GM11168 (cell line): ENCODE results near the gene GKN1.

Experiments used
- in situ Hi-C: fragments of 300-500 bp; cut with MboI; formaldehyde crosslinking; loops from one replicate; pipeline ENCODE4 v1.12.0; 2022; ENCODE audit warnings: low sequenced_read_pairs; ENCODE audit not compliant: unreplicated experiment

The GKN1 gene

GRCh38 chr2:69001879-69002278 lies 27.4 kb downstream of the GKN1 start:
- in situ Hi-C loops: no loop called here

GRCh38 chr2:69003731-69004130 lies 29.3 kb downstream of the GKN1 start:
- in situ Hi-C loops: no loop called here

GRCh38 chr2:69007169-69007568 lies 32.7 kb downstream of the GKN1 start:
- in situ Hi-C loops: no loop called here

- in situ Hi-C loops: no loop called here
These were observed 33.2 kb downstream of the GKN1 start for GRCh38 chr2:69007603-69008002.

GRCh38 chr2:69010437-69011194 lies 36.2 kb downstream of the GKN1 start:
- in situ Hi-C loops: no loop called here

- in situ Hi-C loops: no loop called here
These were observed 37.2 kb downstream of the GKN1 start for GRCh38 chr2:69011611-69012157.

- in situ Hi-C loops: no loop called here
These were observed 38.1 kb downstream of the GKN1 start for GRCh38 chr2:69012310-69013141.

- in situ Hi-C loops: no loop called here
These were observed 38.9 kb downstream of the GKN1 start, which contains the start of gene ANTXR1 for GRCh38 chr2:69013142-69013839. ANTXR1 (plus strand) TSS chr2:69013179; CDS start chr2:69013500, 321 bp downstream.

GRCh38 chr2:69013840-69014821 lies 39.7 kb downstream of the GKN1 start:
- in situ Hi-C loops: no loop called here

- in situ Hi-C loops: no loop called here
These were observed 42.6 kb downstream of the GKN1 start for GRCh38 chr2:69017080-69017479.

GRCh38 chr2:69017835-69018234 lies 43.4 kb downstream of the GKN1 start:
- in situ Hi-C loops: no loop called here

- in situ Hi-C loops: no loop called here
These were observed 44.3 kb downstream of the GKN1 start for GRCh38 chr2:69018678-69019095.

GRCh38 chr2:69020496-69021426 lies 46.3 kb downstream of the GKN1 start:
- in situ Hi-C loops: no loop called here

- in situ Hi-C loops: no loop called here
These were observed 47.3 kb downstream of the GKN1 start for GRCh38 chr2:69021727-69022126.

GRCh38 chr2:69022548-69022947 lies 48.1 kb downstream of the GKN1 start:
- in situ Hi-C loops: no loop called here

GRCh38 chr2:69023236-69023635 lies 48.8 kb downstream of the GKN1 start:
- in situ Hi-C loops: no loop called here

- in situ Hi-C loops: loop anchor here (25.0 kb wide), 1 partner anchor 261 kb away; no protein-coding TSS in a partner anchor
These were observed 51.6 kb downstream of the GKN1 start for GRCh38 chr2:69026026-69026425.
